HG02885 (cell line): ENCODE measurements around the gene PLPP3.

ENCODE experiments used
- ATAC-seq: cut with Tn5 transposase; IDR thresholded peaks from one replicate; pipeline ENCODE4 v1.9.1; 2021; ENCODE audit warnings: mild to moderate bottlenecking; ENCODE audit not compliant: unreplicated experiment, poor library complexity

PLPP3 gene

GRCh38 chr1:56550859-56551188 is 28.5 kb downstream of the PLPP3 start:
- ATAC-seq, result no peak

GRCh38 chr1:56550138-56550858 is 29.1 kb downstream of the PLPP3 start:
- no peak for ATAC-seq

GRCh38 chr1:56548571-56548970 is 30.8 kb downstream of the PLPP3 start:
- no peak for ATAC-seq

- no peak for ATAC-seq
Observed at GRCh38 chr1:56547977-56548376, 31.4 kb downstream of the PLPP3 start.

- ATAC-seq, result no peak
Observed at GRCh38 chr1:56547473-56547872, 31.9 kb downstream of the PLPP3 start.

- ATAC-seq, result no peak
Observed at GRCh38 chr1:56545711-56546110, 33.7 kb downstream of the PLPP3 start.

GRCh38 chr1:56543783-56544612 is 35.4 kb downstream of the PLPP3 start:
- ATAC-seq, result no peak

GRCh38 chr1:56542651-56543050 is 36.7 kb downstream of the PLPP3 start:
- no peak for ATAC-seq

- no peak for ATAC-seq
Observed at GRCh38 chr1:56541408-56541807, 38.0 kb downstream of the PLPP3 start.

GRCh38 chr1:56540467-56540866 is 38.9 kb downstream of the PLPP3 start:
- ATAC-seq, result no peak

- no peak for ATAC-seq
Observed at GRCh38 chr1:56539520-56539931, 39.8 kb downstream of the PLPP3 start.

GRCh38 chr1:56538532-56538931 is 40.8 kb downstream of the PLPP3 start:
- ATAC-seq, result no peak

- ATAC-seq, result no peak
Observed at GRCh38 chr1:56537660-56538059, 41.7 kb downstream of the PLPP3 start.

- ATAC-seq, result no peak
Observed at GRCh38 chr1:56535939-56536338, 43.4 kb downstream of the PLPP3 start.

- no peak for ATAC-seq
Observed at GRCh38 chr1:56535362-56535761, 44.0 kb downstream of the PLPP3 start.

- ATAC-seq, result no peak
Observed at GRCh38 chr1:56534130-56534651, 45.2 kb downstream of the PLPP3 start.

- ATAC-seq, result peak; percentile 83
Observed at GRCh38 chr1:56533621-56534020, 45.7 kb downstream of the PLPP3 start.

- peak; percentile 15 for ATAC-seq
Observed at GRCh38 chr1:56533197-56533596, 46.2 kb downstream of the PLPP3 start.

- no peak for ATAC-seq
Observed at GRCh38 chr1:56532350-56532683, 47.0 kb downstream of the PLPP3 start.

- no peak for ATAC-seq
Observed at GRCh38 chr1:56531624-56532349, 47.6 kb downstream of the PLPP3 start.

GRCh38 chr1:56529801-56530200 is 49.6 kb downstream of the PLPP3 start:
- ATAC-seq, result no peak
